ENCODE results near the gene KDM7A. TPM values are rescaled to one million over a fixed set of nuclear protein-coding genes. Genes with fewer than 3 reads are reported as not detected.

KDM7A gene
- polyA plus RNA-seq, 1 donor from 2014 or later: 8.2 TPM

DNA sequence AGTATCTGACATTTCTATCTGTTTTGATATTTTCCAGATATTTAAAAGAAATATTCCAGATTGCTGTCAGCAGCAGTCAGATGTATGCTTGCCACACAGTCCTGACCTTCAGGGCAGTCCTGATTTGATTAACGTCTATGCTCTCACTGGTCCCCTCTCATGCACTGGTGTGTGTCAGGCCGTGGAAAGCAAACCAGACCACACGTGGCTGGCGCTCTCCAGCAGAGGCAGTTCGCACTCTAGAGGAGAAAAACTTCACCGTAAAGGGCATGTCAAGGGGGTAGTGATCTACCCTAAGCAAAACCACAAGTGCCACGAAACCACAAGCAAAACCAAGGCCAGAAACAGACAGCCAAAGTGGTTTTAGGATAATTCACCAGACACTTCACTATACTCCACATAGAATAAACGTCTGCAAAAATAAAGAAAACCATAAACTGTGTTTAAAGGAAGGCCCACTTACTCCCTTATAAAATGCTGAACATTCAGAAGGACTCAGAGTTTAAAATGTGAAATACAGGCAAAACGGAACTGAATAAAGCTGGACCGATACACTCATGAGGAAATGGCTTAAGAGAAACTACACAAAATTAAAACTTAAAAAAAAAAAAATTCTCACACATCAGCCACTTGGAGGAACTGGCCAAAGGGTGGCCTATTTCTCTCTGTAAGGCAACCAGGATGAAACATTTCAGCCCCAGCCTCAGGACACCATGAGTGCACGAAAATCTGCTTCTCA lies 140.4 kb downstream of the KDM7A start:
- no peaks in the 10 kb centered on the region for H3K9me2 ChIP-seq (ENCODE audit: insufficient read depth, low read length)
- H3K9ac ChIP-seq (ENCODE audit: low read length): no peak overlapping the region
- no peak overlapping the region for H3K4me3 ChIP-seq (ENCODE audit: low read length)
- no peak overlapping the region for H3K4me2 ChIP-seq (ENCODE audit: low read length)
- H4K20me1 ChIP-seq (ENCODE audit: insufficient read depth): no peaks in the 10 kb centered on the region
- H3K27ac ChIP-seq (ENCODE audit: low read length): no peak overlapping the region
- H3F3A ChIP-seq (ENCODE audit: insufficient read depth, low read length, poor library complexity, severe bottlenecking): no peaks in the 10 kb centered on the region
- no peaks in the 10 kb centered on the region for H3K79me2 ChIP-seq (replicated peaks; ENCODE audit: insufficient read depth, low read length)
- TF ChIP-seq SMC3 (conservative IDR thresholded peaks at IDR 0.05; ENCODE audit: poor library complexity): no peak
- no peak for TF ChIP-seq EZH2 (IDR thresholded peaks at IDR 0.05; ENCODE audit: borderline replicate concordance, insufficient read depth, low read length, poor library complexity, severe bottlenecking)
- TF ChIP-seq POLR2AphosphoS5 (IDR thresholded peaks at IDR 0.05): no peak
- TF ChIP-seq, protein P1, sequence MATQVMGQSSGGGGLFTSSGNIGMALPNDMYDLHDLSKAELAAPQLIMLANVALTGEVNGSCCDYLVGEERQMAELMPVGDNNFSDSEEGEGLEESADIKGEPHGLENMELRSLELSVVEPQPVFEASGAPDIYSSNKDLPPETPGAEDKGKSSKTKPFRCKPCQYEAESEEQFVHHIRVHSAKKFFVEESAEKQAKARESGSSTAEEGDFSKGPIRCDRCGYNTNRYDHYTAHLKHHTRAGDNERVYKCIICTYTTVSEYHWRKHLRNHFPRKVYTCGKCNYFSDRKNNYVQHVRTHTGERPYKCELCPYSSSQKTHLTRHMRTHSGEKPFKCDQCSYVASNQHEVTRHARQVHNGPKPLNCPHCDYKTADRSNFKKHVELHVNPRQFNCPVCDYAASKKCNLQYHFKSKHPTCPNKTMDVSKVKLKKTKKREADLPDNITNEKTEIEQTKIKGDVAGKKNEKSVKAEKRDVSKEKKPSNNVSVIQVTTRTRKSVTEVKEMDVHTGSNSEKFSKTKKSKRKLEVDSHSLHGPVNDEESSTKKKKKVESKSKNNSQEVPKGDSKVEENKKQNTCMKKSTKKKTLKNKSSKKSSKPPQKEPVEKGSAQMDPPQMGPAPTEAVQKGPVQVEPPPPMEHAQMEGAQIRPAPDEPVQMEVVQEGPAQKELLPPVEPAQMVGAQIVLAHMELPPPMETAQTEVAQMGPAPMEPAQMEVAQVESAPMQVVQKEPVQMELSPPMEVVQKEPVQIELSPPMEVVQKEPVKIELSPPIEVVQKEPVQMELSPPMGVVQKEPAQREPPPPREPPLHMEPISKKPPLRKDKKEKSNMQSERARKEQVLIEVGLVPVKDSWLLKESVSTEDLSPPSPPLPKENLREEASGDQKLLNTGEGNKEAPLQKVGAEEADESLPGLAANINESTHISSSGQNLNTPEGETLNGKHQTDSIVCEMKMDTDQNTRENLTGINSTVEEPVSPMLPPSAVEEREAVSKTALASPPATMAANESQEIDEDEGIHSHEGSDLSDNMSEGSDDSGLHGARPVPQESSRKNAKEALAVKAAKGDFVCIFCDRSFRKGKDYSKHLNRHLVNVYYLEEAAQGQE (IDR thresholded peaks at IDR 0.05; ENCODE audit: borderline replicate concordance): no peak
- TF ChIP-seq, protein P2, sequence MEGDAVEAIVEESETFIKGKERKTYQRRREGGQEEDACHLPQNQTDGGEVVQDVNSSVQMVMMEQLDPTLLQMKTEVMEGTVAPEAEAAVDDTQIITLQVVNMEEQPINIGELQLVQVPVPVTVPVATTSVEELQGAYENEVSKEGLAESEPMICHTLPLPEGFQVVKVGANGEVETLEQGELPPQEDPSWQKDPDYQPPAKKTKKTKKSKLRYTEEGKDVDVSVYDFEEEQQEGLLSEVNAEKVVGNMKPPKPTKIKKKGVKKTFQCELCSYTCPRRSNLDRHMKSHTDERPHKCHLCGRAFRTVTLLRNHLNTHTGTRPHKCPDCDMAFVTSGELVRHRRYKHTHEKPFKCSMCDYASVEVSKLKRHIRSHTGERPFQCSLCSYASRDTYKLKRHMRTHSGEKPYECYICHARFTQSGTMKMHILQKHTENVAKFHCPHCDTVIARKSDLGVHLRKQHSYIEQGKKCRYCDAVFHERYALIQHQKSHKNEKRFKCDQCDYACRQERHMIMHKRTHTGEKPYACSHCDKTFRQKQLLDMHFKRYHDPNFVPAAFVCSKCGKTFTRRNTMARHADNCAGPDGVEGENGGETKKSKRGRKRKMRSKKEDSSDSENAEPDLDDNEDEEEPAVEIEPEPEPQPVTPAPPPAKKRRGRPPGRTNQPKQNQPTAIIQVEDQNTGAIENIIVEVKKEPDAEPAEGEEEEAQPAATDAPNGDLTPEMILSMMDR (IDR thresholded peaks at IDR 0.05; ENCODE audit: poor library complexity, severe bottlenecking): no peak
- TF ChIP-seq TAF1 (IDR thresholded peaks at IDR 0.05; ENCODE audit: low read depth): no peak
- TF ChIP-seq RAD21 (conservative IDR thresholded peaks at IDR 0.05): no peak
- no peak for TF ChIP-seq MXI1 (conservative IDR thresholded peaks at IDR 0.05; ENCODE audit: poor library complexity, severe bottlenecking)
- TF ChIP-seq EP300 (conservative IDR thresholded peaks at IDR 0.05; ENCODE audit: poor library complexity, severe bottlenecking): no peak
- H3K36me3 ChIP-seq (ENCODE audit: insufficient read depth, low read length): no peaks in the 10 kb centered on the region
- H3K27me3 ChIP-seq (ENCODE audit: insufficient read depth, low read depth, low read length): peaks cover 6% of the 10 kb centered on the region
- H3K9me3 ChIP-seq (ENCODE audit: low read length): no peaks in the 10 kb centered on the region
- H2AFZ ChIP-seq (ENCODE audit: low read depth, low read length): no peak overlapping the region

DNA sequence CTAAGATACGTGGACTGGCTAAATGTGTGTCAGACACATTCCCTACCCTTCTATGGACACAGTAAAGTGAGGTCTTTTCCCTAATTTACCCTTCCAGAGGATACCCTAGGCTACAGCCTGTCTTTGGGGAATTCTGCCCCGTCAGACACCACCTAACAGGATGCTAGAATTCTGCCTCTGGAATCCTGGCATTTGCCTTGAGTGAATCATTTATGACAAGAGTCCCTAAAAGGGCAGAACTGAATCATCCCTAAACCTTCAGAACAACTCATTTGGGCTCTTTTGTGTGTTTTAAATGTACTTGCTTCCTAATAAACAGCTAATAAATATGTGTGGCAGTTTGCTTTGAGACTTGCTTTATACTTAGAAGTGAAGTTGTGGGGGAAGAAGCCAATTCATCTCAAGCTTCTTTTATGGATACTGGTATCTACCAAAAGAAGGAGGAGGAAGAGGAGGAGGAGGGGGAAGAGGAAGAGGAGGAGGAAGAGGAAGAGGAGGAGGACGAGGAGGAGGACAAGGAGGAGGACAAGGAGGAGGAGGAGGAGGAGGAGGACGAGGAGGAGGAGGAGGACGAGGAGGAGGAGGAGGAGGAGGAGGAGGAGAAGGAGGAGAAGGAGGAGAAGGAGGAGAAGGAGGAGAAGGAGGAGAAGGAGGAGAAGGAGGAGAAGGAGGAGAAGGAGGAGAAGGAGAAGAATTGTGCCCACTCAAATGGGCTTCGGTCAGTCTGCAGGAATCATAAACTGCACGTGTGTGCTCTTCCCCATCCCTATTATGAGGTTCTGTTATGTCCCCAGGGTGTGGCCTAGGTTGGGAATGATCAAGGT lies 141.2 kb downstream of the KDM7A start:
- no peak overlapping the region for H3K4me2 ChIP-seq (ENCODE audit: low read length)
- no peaks in the 10 kb centered on the region for H3K36me3 ChIP-seq (ENCODE audit: insufficient read depth, low read length)
- H3K27ac ChIP-seq (ENCODE audit: low read length): no peak overlapping the region

More for the DNA sequence above, 141.2 kb downstream of the KDM7A start:
- Histone ChIP-seq H3K79me2 (replicated peaks; ENCODE audit: insufficient read depth, low read length) (no peaks in the 10 kb centered on the region), H3F3A (ENCODE audit: insufficient read depth, low read length, poor library complexity, severe bottlenecking) (no peaks in the 10 kb centered on the region), H3K9me3 (ENCODE audit: low read length) (no peaks in the 10 kb centered on the region), H4K20me1 (ENCODE audit: insufficient read depth) (no peaks in the 10 kb centered on the region), H3K27me3 (ENCODE audit: insufficient read depth, low read depth, low read length) (peaks cover 6% of the 10 kb centered on the region), H2AFZ (ENCODE audit: low read depth, low read length) (no peak overlapping the region), H3K4me3 (ENCODE audit: low read length) (no peak overlapping the region), H3K9me2 (ENCODE audit: insufficient read depth, low read length) (no peaks in the 10 kb centered on the region), H3K9ac (ENCODE audit: low read length) (no peak overlapping the region)
- TF ChIP-seq POLR2AphosphoS5 (IDR thresholded peaks at IDR 0.05): no peak
- TF ChIP-seq MXI1 (conservative IDR thresholded peaks at IDR 0.05; ENCODE audit: poor library complexity, severe bottlenecking): no peak
- no peak for TF ChIP-seq TAF1 (IDR thresholded peaks at IDR 0.05; ENCODE audit: low read depth)
- TF ChIP-seq EZH2 (IDR thresholded peaks at IDR 0.05; ENCODE audit: borderline replicate concordance, insufficient read depth, low read length, poor library complexity, severe bottlenecking): no peak
- TF ChIP-seq, protein P2 (IDR thresholded peaks at IDR 0.05; ENCODE audit: poor library complexity, severe bottlenecking): no peak
- TF ChIP-seq RAD21 (conservative IDR thresholded peaks at IDR 0.05): no peak
- TF ChIP-seq, protein P1 (IDR thresholded peaks at IDR 0.05; ENCODE audit: borderline replicate concordance): no peak
- TF ChIP-seq SMC3 (conservative IDR thresholded peaks at IDR 0.05; ENCODE audit: poor library complexity): no peak
- TF ChIP-seq EP300 (conservative IDR thresholded peaks at IDR 0.05; ENCODE audit: poor library complexity, severe bottlenecking): no peak

Data from neural cell (in vitro differentiated cells).